ENCODE measurements around the gene MDFIC2.

Gene MDFIC2

GRCh38 chr3:70180664-70181063, 131.8 kb downstream of the MDFIC2 start:
- DNase-seq (ENCODE audit: low read depth): no peak

GRCh38 chr3:70179111-70179510, 133.3 kb downstream of the MDFIC2 start:
- no peak for DNase-seq (ENCODE audit: low read depth)

- no peak for DNase-seq (ENCODE audit: low read depth)
Observed at GRCh38 chr3:70177881-70178645, 134.4 kb downstream of the MDFIC2 start.

GRCh38 chr3:70176224-70176623, 136.2 kb downstream of the MDFIC2 start:
- no peak for DNase-seq (ENCODE audit: low read depth)

- no peak for DNase-seq (ENCODE audit: low read depth)
Observed at GRCh38 chr3:70156808-70157207, 155.6 kb downstream of the MDFIC2 start.

- DNase-seq (ENCODE audit: low read depth): no peak
Observed at GRCh38 chr3:70150599-70150998, 161.8 kb downstream of the MDFIC2 start.

- DNase-seq (ENCODE audit: low read depth): no peak
Observed at GRCh38 chr3:70149714-70150400, 162.6 kb downstream of the MDFIC2 start.

All from T-helper 22 cell (primary cell).